ENCODE data around the gene CLASP1.

DNA sequence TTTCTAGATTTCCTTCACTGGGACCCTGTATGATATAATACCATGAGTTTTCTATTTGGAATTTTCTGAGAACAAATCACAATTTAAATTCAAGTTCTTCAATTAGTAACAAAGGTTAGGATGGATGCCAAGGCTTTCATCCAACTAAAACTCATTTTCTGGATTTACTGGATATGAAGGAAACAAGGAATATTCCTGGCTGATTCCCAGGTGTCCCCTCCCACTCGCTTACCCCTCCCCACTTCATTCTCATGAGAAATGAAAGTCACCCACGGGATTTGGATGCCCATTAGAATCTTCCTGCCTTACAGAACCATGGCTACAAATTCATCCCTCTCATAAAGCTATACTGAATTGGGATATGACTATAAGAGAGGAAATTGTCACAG is 78.6 kb downstream of the CLASP1 start:
- TF ChIP-seq POLR2A (IDR thresholded peaks at IDR 0.05) (no peak), POLR2AphosphoS5 (IDR thresholded peaks at IDR 0.05) (no peak), EP300 (IDR thresholded peaks at IDR 0.05) (no peak)
- TF ChIP-seq, protein P1, sequence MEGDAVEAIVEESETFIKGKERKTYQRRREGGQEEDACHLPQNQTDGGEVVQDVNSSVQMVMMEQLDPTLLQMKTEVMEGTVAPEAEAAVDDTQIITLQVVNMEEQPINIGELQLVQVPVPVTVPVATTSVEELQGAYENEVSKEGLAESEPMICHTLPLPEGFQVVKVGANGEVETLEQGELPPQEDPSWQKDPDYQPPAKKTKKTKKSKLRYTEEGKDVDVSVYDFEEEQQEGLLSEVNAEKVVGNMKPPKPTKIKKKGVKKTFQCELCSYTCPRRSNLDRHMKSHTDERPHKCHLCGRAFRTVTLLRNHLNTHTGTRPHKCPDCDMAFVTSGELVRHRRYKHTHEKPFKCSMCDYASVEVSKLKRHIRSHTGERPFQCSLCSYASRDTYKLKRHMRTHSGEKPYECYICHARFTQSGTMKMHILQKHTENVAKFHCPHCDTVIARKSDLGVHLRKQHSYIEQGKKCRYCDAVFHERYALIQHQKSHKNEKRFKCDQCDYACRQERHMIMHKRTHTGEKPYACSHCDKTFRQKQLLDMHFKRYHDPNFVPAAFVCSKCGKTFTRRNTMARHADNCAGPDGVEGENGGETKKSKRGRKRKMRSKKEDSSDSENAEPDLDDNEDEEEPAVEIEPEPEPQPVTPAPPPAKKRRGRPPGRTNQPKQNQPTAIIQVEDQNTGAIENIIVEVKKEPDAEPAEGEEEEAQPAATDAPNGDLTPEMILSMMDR (IDR thresholded peaks at IDR 0.05), result no peak

Data from stomach (tissue), 4 donors.